ENCODE results near the gene CYP4F22.

CYP4F22 gene

DNA sequence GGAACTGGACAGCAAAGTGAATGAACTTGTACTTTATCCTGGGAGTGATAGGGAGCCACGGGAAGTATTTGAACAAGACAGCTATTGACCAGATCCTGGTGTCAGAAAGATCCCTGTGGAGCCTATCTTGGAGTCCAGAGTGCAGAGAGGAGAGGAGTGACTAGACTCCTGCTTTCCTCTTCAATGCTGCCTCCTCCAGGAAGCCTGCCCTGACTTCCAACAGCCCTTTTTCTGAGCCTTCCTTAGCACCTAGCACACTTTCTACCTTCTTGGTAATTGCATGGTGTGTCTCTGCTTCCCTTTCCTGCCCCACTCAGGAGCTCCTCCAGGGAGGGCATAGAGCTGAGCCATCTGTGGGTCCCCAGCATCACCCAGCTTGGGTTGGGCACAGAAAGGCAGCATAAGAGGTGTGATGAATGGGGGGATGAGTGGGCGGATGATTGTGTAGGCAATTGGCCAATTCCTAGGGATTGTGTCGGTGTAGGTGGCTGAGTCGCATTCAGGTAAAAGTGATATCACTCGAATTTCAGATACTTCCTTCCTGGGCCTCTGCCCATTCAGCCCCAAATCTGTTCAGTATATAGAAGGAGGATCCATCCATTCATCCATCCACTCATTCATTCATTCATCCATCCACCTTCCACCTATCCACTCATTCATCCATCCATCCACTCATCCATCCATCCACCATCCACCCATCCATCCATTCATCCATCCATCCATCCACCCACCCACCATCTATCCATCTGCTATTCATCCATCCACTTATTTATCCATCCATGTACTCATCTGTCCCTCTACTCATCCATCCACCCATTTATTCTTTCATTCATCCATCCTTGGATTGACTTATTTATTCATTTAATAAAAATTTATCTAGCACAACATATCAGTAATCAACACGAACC, 26.9 kb downstream of the CYP4F22 start:
- no peaks in the 10 kb centered on the region for H3K9me3 ChIP-seq (ENCODE audit: control insufficient read depth, low read length)
- H3K27me3 ChIP-seq (replicated peaks; ENCODE audit: control insufficient read depth, insufficient read depth, low read length, poor library complexity, severe bottlenecking) = no peaks in the 10 kb centered on the region
- H3K4me1 ChIP-seq (ENCODE audit: control insufficient read depth, insufficient read depth, low read length, poor library complexity, severe bottlenecking) = no peaks in the 10 kb centered on the region
- no peaks in the 10 kb centered on the region for H3K36me3 ChIP-seq (ENCODE audit: control insufficient read depth, insufficient read depth, low read length)
- H3K27ac ChIP-seq (ENCODE audit: insufficient read depth, low read length, poor library complexity, severe bottlenecking) = no peak overlapping the region
- no peak overlapping the region for H3K4me3 ChIP-seq (ENCODE audit: insufficient read depth, low read depth, low read length, poor library complexity, severe bottlenecking)
- no peak for DNase-seq

DNA sequence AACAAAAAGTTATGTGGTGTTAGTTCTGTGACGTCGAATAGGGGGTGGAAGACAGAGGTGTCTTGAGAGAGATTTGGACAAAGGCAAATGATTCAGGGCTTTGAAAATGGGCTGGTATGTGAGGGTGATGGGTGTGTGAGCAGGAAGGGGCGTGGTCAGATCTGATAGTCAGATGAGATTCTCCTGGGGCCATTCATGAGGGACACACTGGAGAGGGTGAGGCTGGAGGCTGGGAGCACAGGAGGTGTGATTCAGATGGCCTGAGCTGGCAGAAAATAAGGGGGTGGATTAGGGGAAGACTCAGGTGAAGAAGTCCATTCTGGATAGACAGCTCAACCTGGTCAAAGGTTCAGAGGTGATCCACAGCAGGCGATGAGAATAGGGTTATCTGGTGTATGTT, 28.0 kb downstream of the CYP4F22 start:
- Histone ChIP-seq H3K36me3 (ENCODE audit: control insufficient read depth, insufficient read depth, low read length) (no peaks in the 10 kb centered on the region), H3K27ac (ENCODE audit: insufficient read depth, low read length, poor library complexity, severe bottlenecking) (no peak overlapping the region), H3K27me3 (replicated peaks; ENCODE audit: control insufficient read depth, insufficient read depth, low read length, poor library complexity, severe bottlenecking) (no peaks in the 10 kb centered on the region), H3K4me1 (ENCODE audit: control insufficient read depth, insufficient read depth, low read length, poor library complexity, severe bottlenecking) (no peaks in the 10 kb centered on the region), H3K4me3 (ENCODE audit: insufficient read depth, low read depth, low read length, poor library complexity, severe bottlenecking) (no peak overlapping the region), H3K9me3 (ENCODE audit: control insufficient read depth, low read length) (no peaks in the 10 kb centered on the region)
- no peak for DNase-seq

- H3K9me3 ChIP-seq (ENCODE audit: control insufficient read depth, low read length) = no peaks in the 10 kb centered on the region
- H3K36me3 ChIP-seq (ENCODE audit: control insufficient read depth, insufficient read depth, low read length) = no peaks in the 10 kb centered on the region
- no peaks in the 10 kb centered on the region for H3K4me1 ChIP-seq (ENCODE audit: control insufficient read depth, insufficient read depth, low read length, poor library complexity, severe bottlenecking)
- no peaks in the 10 kb centered on the region for H3K27me3 ChIP-seq (replicated peaks; ENCODE audit: control insufficient read depth, insufficient read depth, low read length, poor library complexity, severe bottlenecking)
- H3K4me3 ChIP-seq (ENCODE audit: insufficient read depth, low read depth, low read length, poor library complexity, severe bottlenecking) = no peak overlapping the region
- no peak overlapping the region for H3K27ac ChIP-seq (ENCODE audit: insufficient read depth, low read length, poor library complexity, severe bottlenecking)
- no peak for DNase-seq
Observed at GRCh38 chr19:15538774-15539173, 30.4 kb downstream of the CYP4F22 start.

DNA sequence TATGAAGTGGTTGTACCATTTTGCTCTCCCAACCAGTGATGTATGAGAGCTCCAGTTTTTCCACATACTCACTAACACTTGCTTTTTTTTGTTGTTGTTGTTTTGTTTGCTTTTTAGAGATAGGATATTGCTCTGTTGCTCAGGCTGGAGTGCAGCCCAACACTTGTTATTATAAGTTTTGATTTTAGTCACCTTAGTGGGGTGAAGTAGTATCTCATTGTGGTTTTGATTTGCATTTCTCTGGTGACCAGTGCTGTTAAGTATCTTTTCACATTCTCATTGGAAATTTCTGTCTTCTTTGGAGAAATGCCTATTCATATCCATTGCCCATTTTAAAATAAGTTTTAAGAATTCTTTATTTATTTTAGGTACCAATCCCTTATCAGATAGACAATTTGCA, 31.3 kb downstream of the CYP4F22 start:
- DNase-seq = no peak
- H3K4me1 ChIP-seq (ENCODE audit: control insufficient read depth, insufficient read depth, low read length, poor library complexity, severe bottlenecking) = no peaks in the 10 kb centered on the region

GRCh38 chr19:15540435-15540834, 32.1 kb downstream of the CYP4F22 start:
- DNase-seq = no peak
- no peaks in the 10 kb centered on the region for H3K27me3 ChIP-seq (replicated peaks; ENCODE audit: control insufficient read depth, insufficient read depth, low read length, poor library complexity, severe bottlenecking)
- no peaks in the 10 kb centered on the region for H3K36me3 ChIP-seq (ENCODE audit: control insufficient read depth, insufficient read depth, low read length)
- no peaks in the 10 kb centered on the region for H3K9me3 ChIP-seq (ENCODE audit: control insufficient read depth, low read length)
- no peak overlapping the region for H3K4me3 ChIP-seq (ENCODE audit: insufficient read depth, low read depth, low read length, poor library complexity, severe bottlenecking)
- H3K27ac ChIP-seq (ENCODE audit: insufficient read depth, low read length, poor library complexity, severe bottlenecking) = no peak overlapping the region
- no peaks in the 10 kb centered on the region for H3K4me1 ChIP-seq (ENCODE audit: control insufficient read depth, insufficient read depth, low read length, poor library complexity, severe bottlenecking)

More for the DNA sequence above, 31.3 kb downstream of the CYP4F22 start:
- H3K27me3 ChIP-seq (replicated peaks; ENCODE audit: control insufficient read depth, insufficient read depth, low read length, poor library complexity, severe bottlenecking) = no peaks in the 10 kb centered on the region
- no peaks in the 10 kb centered on the region for H3K9me3 ChIP-seq (ENCODE audit: control insufficient read depth, low read length)
- H3K36me3 ChIP-seq (ENCODE audit: control insufficient read depth, insufficient read depth, low read length) = no peaks in the 10 kb centered on the region
- no peak overlapping the region for H3K4me3 ChIP-seq (ENCODE audit: insufficient read depth, low read depth, low read length, poor library complexity, severe bottlenecking)
- H3K27ac ChIP-seq (ENCODE audit: insufficient read depth, low read length, poor library complexity, severe bottlenecking) = no peak overlapping the region

DNA sequence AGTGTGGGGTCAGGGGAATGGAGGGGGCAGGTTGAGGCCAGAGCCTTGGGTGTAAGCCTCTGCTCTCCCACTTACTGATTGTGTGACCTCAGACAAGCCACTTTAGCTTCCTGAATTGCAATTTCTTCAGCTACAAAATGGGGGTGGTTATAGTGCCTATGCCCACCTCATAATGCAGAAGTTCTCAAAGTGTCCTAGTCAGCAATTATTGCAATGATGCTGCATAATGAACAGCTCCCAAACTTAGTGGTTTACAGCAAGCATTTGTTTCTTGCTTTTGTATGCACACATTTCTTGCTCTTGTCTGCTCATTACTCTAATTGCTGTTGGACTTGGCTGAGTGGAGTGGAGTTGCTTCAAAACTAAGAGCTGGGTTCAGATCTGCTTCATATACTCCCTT, 36.0 kb downstream of the CYP4F22 start:
- DNase-seq = no peak
- no peak overlapping the region for H3K27ac ChIP-seq (ENCODE audit: insufficient read depth, low read length, poor library complexity, severe bottlenecking)
- H3K9me3 ChIP-seq (ENCODE audit: control insufficient read depth, low read length) = no peaks in the 10 kb centered on the region
- no peaks in the 10 kb centered on the region for H3K4me1 ChIP-seq (ENCODE audit: control insufficient read depth, insufficient read depth, low read length, poor library complexity, severe bottlenecking)
- H3K4me3 ChIP-seq (ENCODE audit: insufficient read depth, low read depth, low read length, poor library complexity, severe bottlenecking) = no peak overlapping the region
- no peaks in the 10 kb centered on the region for H3K27me3 ChIP-seq (replicated peaks; ENCODE audit: control insufficient read depth, insufficient read depth, low read length, poor library complexity, severe bottlenecking)
- no peaks in the 10 kb centered on the region for H3K36me3 ChIP-seq (ENCODE audit: control insufficient read depth, insufficient read depth, low read length)

- H3K36me3 ChIP-seq (ENCODE audit: control insufficient read depth, insufficient read depth, low read length) = no peaks in the 10 kb centered on the region
- no peaks in the 10 kb centered on the region for H3K9me3 ChIP-seq (ENCODE audit: control insufficient read depth, low read length)
- DNase-seq = no peak
- no peak overlapping the region for H3K27ac ChIP-seq (ENCODE audit: insufficient read depth, low read length, poor library complexity, severe bottlenecking)
- no peak overlapping the region for H3K4me3 ChIP-seq (ENCODE audit: insufficient read depth, low read depth, low read length, poor library complexity, severe bottlenecking)
- H3K27me3 ChIP-seq (replicated peaks; ENCODE audit: control insufficient read depth, insufficient read depth, low read length, poor library complexity, severe bottlenecking) = no peaks in the 10 kb centered on the region
- H3K4me1 ChIP-seq (ENCODE audit: control insufficient read depth, insufficient read depth, low read length, poor library complexity, severe bottlenecking) = no peaks in the 10 kb centered on the region
Observed at GRCh38 chr19:15544970-15545369, 36.6 kb downstream of the CYP4F22 start.

- Histone ChIP-seq H3K9me3 (ENCODE audit: control insufficient read depth, low read length) (no peaks in the 10 kb centered on the region), H3K27ac (ENCODE audit: insufficient read depth, low read length, poor library complexity, severe bottlenecking) (no peak overlapping the region), H3K4me3 (ENCODE audit: insufficient read depth, low read depth, low read length, poor library complexity, severe bottlenecking) (no peak overlapping the region), H3K36me3 (ENCODE audit: control insufficient read depth, insufficient read depth, low read length) (no peaks in the 10 kb centered on the region), H3K4me1 (ENCODE audit: control insufficient read depth, insufficient read depth, low read length, poor library complexity, severe bottlenecking) (peaks cover 6% of the 10 kb centered on the region), H3K27me3 (replicated peaks; ENCODE audit: control insufficient read depth, insufficient read depth, low read length, poor library complexity, severe bottlenecking) (no peaks in the 10 kb centered on the region)
- DNase-seq = no peak
Observed at GRCh38 chr19:15548648-15549047, 40.3 kb downstream of the CYP4F22 start.

DNA sequence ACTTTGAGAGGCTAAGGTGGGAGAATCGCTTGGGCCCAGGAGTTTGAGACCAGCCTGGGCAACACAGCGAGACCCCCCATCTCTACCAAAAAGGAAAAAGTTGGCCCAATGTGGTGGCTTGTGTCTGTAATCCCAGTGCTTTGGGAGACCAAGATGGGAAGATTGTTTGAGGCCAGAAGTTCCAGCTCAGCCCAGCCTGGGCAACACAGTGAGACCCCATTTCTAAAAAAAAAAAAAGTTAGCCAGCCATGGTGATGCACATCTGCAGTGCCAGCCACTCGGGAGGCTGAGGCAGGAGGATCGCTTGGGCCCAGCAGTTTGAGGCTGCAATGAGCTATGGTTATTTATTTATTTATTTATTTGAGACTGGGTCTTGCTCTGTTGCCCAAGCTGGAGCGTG, 41.3 kb downstream of the CYP4F22 start:
- Histone ChIP-seq H3K27me3 (replicated peaks; ENCODE audit: control insufficient read depth, insufficient read depth, low read length, poor library complexity, severe bottlenecking) (no peaks in the 10 kb centered on the region), H3K4me3 (ENCODE audit: insufficient read depth, low read depth, low read length, poor library complexity, severe bottlenecking) (no peak overlapping the region), H3K36me3 (ENCODE audit: control insufficient read depth, insufficient read depth, low read length) (no peaks in the 10 kb centered on the region), H3K4me1 (ENCODE audit: control insufficient read depth, insufficient read depth, low read length, poor library complexity, severe bottlenecking) (peaks cover 6% of the 10 kb centered on the region), H3K27ac (ENCODE audit: insufficient read depth, low read length, poor library complexity, severe bottlenecking) (no peak overlapping the region), H3K9me3 (ENCODE audit: control insufficient read depth, low read length) (no peaks in the 10 kb centered on the region)
- no peak for DNase-seq

DNA sequence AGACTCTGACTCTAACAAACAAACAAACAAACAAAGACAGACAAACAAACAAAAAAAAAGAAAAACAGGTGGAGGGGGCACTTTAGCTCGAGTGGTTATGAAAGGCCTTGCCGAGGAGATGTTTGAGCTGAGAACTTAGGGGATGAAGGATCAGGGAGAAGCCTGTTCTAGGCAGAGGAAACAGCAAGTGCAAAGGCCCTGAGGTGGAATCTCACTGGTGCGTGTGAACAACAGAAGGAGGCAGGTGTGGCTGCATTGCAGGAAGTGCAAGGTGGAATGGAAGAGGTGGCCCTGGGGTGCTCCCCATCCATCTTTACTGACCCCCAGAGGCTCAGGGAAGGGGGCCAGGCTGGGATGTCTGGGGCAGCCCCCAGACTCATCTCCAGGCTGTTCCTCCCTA, 41.9 kb downstream of the CYP4F22 start:
- Histone ChIP-seq H3K4me3 (ENCODE audit: insufficient read depth, low read depth, low read length, poor library complexity, severe bottlenecking) (no peak overlapping the region), H3K9me3 (ENCODE audit: control insufficient read depth, low read length) (no peaks in the 10 kb centered on the region), H3K4me1 (ENCODE audit: control insufficient read depth, insufficient read depth, low read length, poor library complexity, severe bottlenecking) (peaks cover 6% of the 10 kb centered on the region), H3K27me3 (replicated peaks; ENCODE audit: control insufficient read depth, insufficient read depth, low read length, poor library complexity, severe bottlenecking) (no peaks in the 10 kb centered on the region), H3K36me3 (ENCODE audit: control insufficient read depth, insufficient read depth, low read length) (no peaks in the 10 kb centered on the region), H3K27ac (ENCODE audit: insufficient read depth, low read length, poor library complexity, severe bottlenecking) (no peak overlapping the region)
- no peak for DNase-seq

Measured in effector memory CD4-positive, alpha-beta T cell (primary cell).